Neural cell (in vitro differentiated cells): ENCODE data around the gene TRERF1. TPM values are rescaled to one million over a fixed set of nuclear protein-coding genes. Genes with fewer than 3 reads are reported as not detected.
"Not testable (repeated sequence)": the region's sequence is repeated elsewhere in the genome, so short reads cannot be mapped to it uniquely, and the experiment has no call there.

Experiments used
- H2AFZ ChIP-seq: fragments of 200-600, 300-800 bp; sonication (generic), shearing (Covaris generic); 2 replicates; pipeline ENCODE4 v1.6.0; 2014; ENCODE audit warnings: low read depth, mild to moderate bottlenecking, antibody characterized with exemption, low read length, moderate library complexity
- H3F3A ChIP-seq: fragments of 200-600 bp; shearing (Covaris generic); 2 replicates; pipeline ENCODE4 v1.6.1; 2016; ENCODE audit warnings: mild to moderate bottlenecking, moderate library complexity, mixed read lengths, antibody characterized with exemption, low read length; ENCODE audit not compliant: insufficient read depth, poor library complexity, severe bottlenecking
- H3K27ac ChIP-seq: fragments of 200-600, 300-800 bp; sonication (generic), shearing (Covaris generic); 2 replicates; pipeline ENCODE4 v1.5.1; 2014; ENCODE audit warnings: mild to moderate bottlenecking, low read length, moderate library complexity
- H3K27me3 ChIP-seq: fragments of 300-800, 200-600 bp; sonication (generic), shearing (Covaris generic); 2 replicates; pipeline ENCODE4 v1.6.0; 2014; ENCODE audit warnings: mild to moderate bottlenecking, low read depth, low read length, moderate library complexity; ENCODE audit not compliant: insufficient read depth
- H3K36me3 ChIP-seq: fragments of 300-800, 200-600 bp; sonication (generic), shearing (Covaris generic); 2 replicates; pipeline ENCODE4 v1.5.1; 2014; ENCODE audit warnings: mild to moderate bottlenecking, antibody characterized with exemption, low read length, moderate library complexity; ENCODE audit not compliant: insufficient read depth
- H3K4me2 ChIP-seq: fragments of 300-800, 200-600 bp; sonication (generic), shearing (Covaris generic); 2 replicates; pipeline ENCODE4 v1.6.0; 2014; ENCODE audit warnings: mild to moderate bottlenecking, low read length
- H3K4me3 ChIP-seq: fragments of 300-800, 200-600 bp; sonication (generic), shearing (Covaris generic); 2 replicates; pipeline ENCODE4 v1.5.1; 2014; ENCODE audit warnings: mild to moderate bottlenecking, low read length, moderate library complexity
- H3K79me2 ChIP-seq: fragments of 200-600 bp; shearing (Covaris generic); replicated peaks from 2 replicates; pipeline ENCODE4 v1.6.0; 2014; ENCODE audit warnings: mild to moderate bottlenecking, low read length, moderate library complexity; ENCODE audit not compliant: insufficient read depth
- H3K9ac ChIP-seq: fragments of 300-800, 200-600 bp; sonication (generic), shearing (Covaris generic); 2 replicates; pipeline ENCODE4 v1.6.1; 2016; ENCODE audit warnings: mild to moderate bottlenecking, low read length, mixed read lengths
- H3K9me2 ChIP-seq: fragments of 200-600 bp; shearing (Covaris generic); 2 replicates; pipeline ENCODE4 v1.6.1; 2016; ENCODE audit warnings: mild to moderate bottlenecking, low read length, mixed read lengths; ENCODE audit not compliant: insufficient read depth
- H3K9me3 ChIP-seq: fragments of 200-600, 300-800 bp; sonication (generic), shearing (Covaris generic); 2 replicates; pipeline ENCODE4 v1.6.1; 2016; ENCODE audit warnings: mild to moderate bottlenecking, mixed run types, low read length, moderate library complexity, mixed read lengths
- H4K20me1 ChIP-seq: fragments of 200-600 bp; shearing (Covaris generic); 2 replicates; pipeline ENCODE4 v1.6.1; 2016; ENCODE audit warnings: mild to moderate bottlenecking, mixed run types; ENCODE audit not compliant: insufficient read depth
- EP300 ChIP-seq: fragments of 450-650 bp; conservative IDR thresholded peaks from 2 replicates; pipeline ENCODE4 v1.6.1; 2014; ENCODE audit warnings: antibody characterized with exemption, mild to moderate bottlenecking, moderate library complexity; ENCODE audit not compliant: poor library complexity, severe bottlenecking
- EZH2 ChIP-seq: fragments of 200-600, 300-800 bp; shearing (Covaris generic), sonication (generic); IDR thresholded peaks from 2 replicates; pipeline ENCODE4 v1.6.1; 2014; ENCODE audit warnings: antibody characterized with exemption, low read length, borderline replicate concordance, mild to moderate bottlenecking; ENCODE audit not compliant: insufficient read depth, poor library complexity, severe bottlenecking
- MXI1 ChIP-seq: fragments of 450-650 bp; conservative IDR thresholded peaks from 2 replicates; pipeline ENCODE4 v1.6.1; 2014; ENCODE audit warnings: antibody characterized with exemption, mild to moderate bottlenecking; ENCODE audit not compliant: poor library complexity, severe bottlenecking
- POLR2AphosphoS5 ChIP-seq: IDR thresholded peaks from 2 replicates; pipeline ENCODE4 v1.6.1; 2012
- RAD21 ChIP-seq: fragments of 450-650 bp; conservative IDR thresholded peaks from 2 replicates; pipeline ENCODE4 v1.6.1; 2014; ENCODE audit warnings: antibody characterized with exemption, mild to moderate bottlenecking, moderate library complexity
- SMC3 ChIP-seq: fragments of 450-650 bp; conservative IDR thresholded peaks from 2 replicates; pipeline ENCODE4 v1.6.1; 2014; ENCODE audit warnings: antibody characterized with exemption, mild to moderate bottlenecking, moderate library complexity; ENCODE audit not compliant: poor library complexity
- TAF1 ChIP-seq: IDR thresholded peaks from 2 replicates; pipeline ENCODE4 v1.6.1; 2012; ENCODE audit warnings: low read depth
- polyA plus RNA-seq: library from polyadenylated mRNA; depleted of rRNA; stranded (reverse); fragments of >200 nt; gene quantifications from 2 replicates; pipeline ENCODE4 v1.2.3, GENCODE V29; 2014
- TF ChIP-seq, protein P1 (sequence below): IDR thresholded peaks from 2 replicates; pipeline ENCODE4 v1.6.1; 2012; ENCODE audit warnings: borderline replicate concordance
- TF ChIP-seq, protein P2 (sequence below): fragments of 450-650 bp; IDR thresholded peaks from 2 replicates; pipeline ENCODE4 v1.5.1; 2014; ENCODE audit warnings: antibody characterized with exemption, mild to moderate bottlenecking, moderate library complexity; ENCODE audit not compliant: poor library complexity, severe bottlenecking

Gene TRERF1
- polyA plus RNA-seq, 1 donor from 2014 or later, result 4.5 TPM

DNA sequence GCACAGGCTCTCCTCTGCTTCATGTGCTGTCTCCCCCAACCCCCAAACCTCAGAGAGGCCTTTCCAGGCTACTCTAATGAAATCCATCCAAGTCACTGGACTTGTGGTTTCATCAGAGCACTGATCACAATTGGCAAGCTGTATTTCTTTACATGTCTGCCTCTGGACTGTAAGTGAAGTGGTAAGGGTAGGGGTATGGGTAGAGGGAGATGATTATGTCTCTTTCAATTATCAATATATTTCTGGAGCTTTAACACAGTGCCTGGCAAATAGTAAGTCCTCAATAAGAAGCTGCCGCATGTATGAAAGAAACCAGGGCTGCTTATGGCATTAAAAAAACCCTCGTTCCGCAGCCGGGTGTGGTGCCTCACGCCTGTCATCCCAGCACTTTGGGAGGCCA lies 5.4 kb downstream of the TRERF1 start:
- no peak overlapping the region for H3K27ac ChIP-seq
- H4K20me1 ChIP-seq, result no peaks in the 10 kb centered on the region
- peaks cover 5% of the 10 kb centered on the region for H3F3A ChIP-seq
- no peaks in the 10 kb centered on the region for H3K36me3 ChIP-seq
- no peaks in the 10 kb centered on the region for H3K9me3 ChIP-seq
- TF ChIP-seq EP300 (no peak), RAD21 (no peak), TAF1 (no peak), SMC3 (no peak), POLR2AphosphoS5 (no peak), MXI1 (no peak), EZH2 (no peak)
- TF ChIP-seq, protein P1, sequence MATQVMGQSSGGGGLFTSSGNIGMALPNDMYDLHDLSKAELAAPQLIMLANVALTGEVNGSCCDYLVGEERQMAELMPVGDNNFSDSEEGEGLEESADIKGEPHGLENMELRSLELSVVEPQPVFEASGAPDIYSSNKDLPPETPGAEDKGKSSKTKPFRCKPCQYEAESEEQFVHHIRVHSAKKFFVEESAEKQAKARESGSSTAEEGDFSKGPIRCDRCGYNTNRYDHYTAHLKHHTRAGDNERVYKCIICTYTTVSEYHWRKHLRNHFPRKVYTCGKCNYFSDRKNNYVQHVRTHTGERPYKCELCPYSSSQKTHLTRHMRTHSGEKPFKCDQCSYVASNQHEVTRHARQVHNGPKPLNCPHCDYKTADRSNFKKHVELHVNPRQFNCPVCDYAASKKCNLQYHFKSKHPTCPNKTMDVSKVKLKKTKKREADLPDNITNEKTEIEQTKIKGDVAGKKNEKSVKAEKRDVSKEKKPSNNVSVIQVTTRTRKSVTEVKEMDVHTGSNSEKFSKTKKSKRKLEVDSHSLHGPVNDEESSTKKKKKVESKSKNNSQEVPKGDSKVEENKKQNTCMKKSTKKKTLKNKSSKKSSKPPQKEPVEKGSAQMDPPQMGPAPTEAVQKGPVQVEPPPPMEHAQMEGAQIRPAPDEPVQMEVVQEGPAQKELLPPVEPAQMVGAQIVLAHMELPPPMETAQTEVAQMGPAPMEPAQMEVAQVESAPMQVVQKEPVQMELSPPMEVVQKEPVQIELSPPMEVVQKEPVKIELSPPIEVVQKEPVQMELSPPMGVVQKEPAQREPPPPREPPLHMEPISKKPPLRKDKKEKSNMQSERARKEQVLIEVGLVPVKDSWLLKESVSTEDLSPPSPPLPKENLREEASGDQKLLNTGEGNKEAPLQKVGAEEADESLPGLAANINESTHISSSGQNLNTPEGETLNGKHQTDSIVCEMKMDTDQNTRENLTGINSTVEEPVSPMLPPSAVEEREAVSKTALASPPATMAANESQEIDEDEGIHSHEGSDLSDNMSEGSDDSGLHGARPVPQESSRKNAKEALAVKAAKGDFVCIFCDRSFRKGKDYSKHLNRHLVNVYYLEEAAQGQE, result no peak
- TF ChIP-seq, protein P2, sequence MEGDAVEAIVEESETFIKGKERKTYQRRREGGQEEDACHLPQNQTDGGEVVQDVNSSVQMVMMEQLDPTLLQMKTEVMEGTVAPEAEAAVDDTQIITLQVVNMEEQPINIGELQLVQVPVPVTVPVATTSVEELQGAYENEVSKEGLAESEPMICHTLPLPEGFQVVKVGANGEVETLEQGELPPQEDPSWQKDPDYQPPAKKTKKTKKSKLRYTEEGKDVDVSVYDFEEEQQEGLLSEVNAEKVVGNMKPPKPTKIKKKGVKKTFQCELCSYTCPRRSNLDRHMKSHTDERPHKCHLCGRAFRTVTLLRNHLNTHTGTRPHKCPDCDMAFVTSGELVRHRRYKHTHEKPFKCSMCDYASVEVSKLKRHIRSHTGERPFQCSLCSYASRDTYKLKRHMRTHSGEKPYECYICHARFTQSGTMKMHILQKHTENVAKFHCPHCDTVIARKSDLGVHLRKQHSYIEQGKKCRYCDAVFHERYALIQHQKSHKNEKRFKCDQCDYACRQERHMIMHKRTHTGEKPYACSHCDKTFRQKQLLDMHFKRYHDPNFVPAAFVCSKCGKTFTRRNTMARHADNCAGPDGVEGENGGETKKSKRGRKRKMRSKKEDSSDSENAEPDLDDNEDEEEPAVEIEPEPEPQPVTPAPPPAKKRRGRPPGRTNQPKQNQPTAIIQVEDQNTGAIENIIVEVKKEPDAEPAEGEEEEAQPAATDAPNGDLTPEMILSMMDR, result no peak
- H3K4me2 ChIP-seq, result no peak overlapping the region
- no peak overlapping the region for H2AFZ ChIP-seq
- peaks cover 76% of the 10 kb centered on the region for H3K79me2 ChIP-seq
- no peaks in the 10 kb centered on the region for H3K27me3 ChIP-seq
- H3K9me2 ChIP-seq, result no peaks in the 10 kb centered on the region
- no peak overlapping the region for H3K9ac ChIP-seq
- H3K4me3 ChIP-seq, result no peak overlapping the region

DNA sequence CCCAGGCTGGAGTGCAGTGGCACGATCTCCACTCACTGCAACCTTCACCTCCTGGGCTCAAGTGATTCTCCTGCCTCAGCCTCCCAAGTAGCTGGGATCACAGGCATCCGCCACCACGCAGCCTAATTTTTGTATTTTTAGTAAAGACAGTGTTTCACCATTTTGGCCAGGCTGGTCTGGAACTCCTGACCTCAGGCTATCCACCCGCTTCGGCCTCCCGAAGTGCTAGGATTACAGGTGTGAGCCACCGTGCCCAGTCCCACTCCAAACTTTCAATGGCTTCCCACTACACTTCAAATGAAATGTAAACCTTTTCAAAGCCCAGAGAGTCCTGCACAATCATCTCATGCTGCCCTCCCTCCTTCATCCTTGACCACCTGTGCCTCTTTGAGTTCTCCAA lies 5.8 kb downstream of the TRERF1 start:
- H3K79me2 ChIP-seq, result peaks cover 76% of the 10 kb centered on the region

More for the DNA sequence above, 5.8 kb downstream of the TRERF1 start:
- not testable (repeated sequence) for H3K36me3 ChIP-seq, H3K27me3 ChIP-seq, H3K4me3 ChIP-seq, H2AFZ ChIP-seq, H3K9me3 ChIP-seq, H4K20me1 ChIP-seq, H3K4me2 ChIP-seq, H3K9me2 ChIP-seq, H3K27ac ChIP-seq, H3K9ac ChIP-seq, H3F3A ChIP-seq
